Naive thymus-derived CD4-positive, alpha-beta T cell (primary cell): ENCODE measurements around the gene BBS9. TPM values are rescaled to one million over a fixed set of nuclear protein-coding genes. Genes with fewer than 3 reads are reported as not detected.

Experiments
- ATAC-seq: fragments of 150-1000 bp; cut with Tn5 transposase; 2 replicates; pipeline ENCODE4 v1.10.0; 2021; ENCODE audit warnings: mild to moderate bottlenecking, moderate library complexity
- CTCF ChIA-PET: fragments of 350-600 bp; sonication (Branson Sonifier 250); formaldehyde crosslinking; loops from one replicate; lab custom pipeline; 2021; ENCODE audit warnings: antibody characterized with exemption; lab: Charles Lee
- POLR2A ChIA-PET: fragments of 350-600 bp; sonication (Branson Sonifier 250); formaldehyde crosslinking; loops from one replicate; lab custom pipeline; 2021; ENCODE audit warnings: antibody characterized with exemption, inconsistent platforms; lab: Charles Lee
- DNase-seq, 9 donors: peaks; one replicate each; pipeline versions ENCODE4 v3.0.0 to v3.0.0-alpha.2; 2020 to 2022; ENCODE audit warnings: mixed read lengths in 1 of 9
- H3K27ac ChIP-seq: one replicate; pipeline ENCODE4 v1.7.0; 2013; ENCODE audit warnings: mild to moderate bottlenecking, low read depth, low read length, moderate library complexity
- H3K27me3 ChIP-seq, 2 donors: one replicate each; pipeline ENCODE4 v1.7.0; 2013; ENCODE audit warnings: low read length in 2 of 2, mild to moderate bottlenecking in 2 of 2, moderate library complexity in 2 of 2; ENCODE audit not compliant: control insufficient read depth in 2 of 2, insufficient read depth in 2 of 2
- H3K36me3 ChIP-seq, 3 experiments: 1 replicate in 2 of 3; 2 replicates in 1 of 3; pipeline ENCODE4 v1.7.0; 2013; ENCODE audit warnings: low read length in 3 of 3, mild to moderate bottlenecking in 3 of 3, moderate library complexity in 1 of 3; ENCODE audit not compliant: insufficient read depth in 3 of 3, control insufficient read depth in 2 of 3
- H3K4me1 ChIP-seq, 2 donors: one replicate each; pipeline ENCODE4 v1.7.0; 2013; ENCODE audit warnings: low read length in 2 of 2, mild to moderate bottlenecking in 2 of 2, moderate library complexity in 1 of 2; ENCODE audit not compliant: control insufficient read depth in 2 of 2, insufficient read depth in 2 of 2
- H3K4me3 ChIP-seq: 2 replicates; pipeline ENCODE4 v1.7.0; 2013; ENCODE audit warnings: mild to moderate bottlenecking, low read length
- H3K9me3 ChIP-seq, 3 experiments: 1 replicate in 2 of 3; 2 replicates in 1 of 3; pipeline ENCODE4 v1.7.0; 2013; ENCODE audit warnings: low read length in 3 of 3; ENCODE audit not compliant: control insufficient read depth in 2 of 3
- H3K27ac Mint-ChIP-seq, 9 donors: one replicate each; pipeline ENCODE4 v1.8.0; 2020 to 2022; ENCODE audit warnings: mixed read lengths in 9 of 9, mild to moderate bottlenecking in 8 of 9, moderate library complexity in 5 of 9, inconsistent platforms in 2 of 9
- H3K27me3 Mint-ChIP-seq, 5 donors: one replicate each; pipeline ENCODE4 v1.8.0; 2021 to 2022; ENCODE audit warnings: mixed read lengths in 5 of 5, mild to moderate bottlenecking in 1 of 5
- H3K36me3 Mint-ChIP-seq, 5 donors: one replicate each; pipeline ENCODE4 v1.8.0; 2020 to 2022; ENCODE audit warnings: mixed read lengths in 5 of 5, mild to moderate bottlenecking in 3 of 5, inconsistent platforms in 1 of 5
- H3K4me1 Mint-ChIP-seq, 7 donors: one replicate each; pipeline ENCODE4 v1.8.0; 2020 to 2022; ENCODE audit warnings: mixed read lengths in 7 of 7, mild to moderate bottlenecking in 3 of 7, inconsistent platforms in 1 of 7
- H3K4me3 Mint-ChIP-seq, 10 donors: one replicate each; pipeline ENCODE4 v1.8.0; 2020 to 2022; ENCODE audit warnings: mild to moderate bottlenecking in 10 of 10, mixed read lengths in 10 of 10, moderate library complexity in 6 of 10, inconsistent platforms in 2 of 10
- H3K9me3 Mint-ChIP-seq, 11 donors: one replicate each; pipeline ENCODE4 v1.8.0; 2020 to 2022; ENCODE audit warnings: mixed read lengths in 11 of 11, mild to moderate bottlenecking in 4 of 11, inconsistent platforms in 1 of 11, moderate library complexity in 1 of 11
- intact Hi-C, 2 donors: fragments of 100-400 bp; cut with micrococcal nuclease; formaldehyde crosslinking; loops; one replicate each; pipeline ENCODE4 v1.15.1; 2023
- polyA plus RNA-seq, 2 donors: library from polyadenylated mRNA; unstranded; fragments of 300-500 nt; fragmentation: Illumina TruSeq; gene quantifications; one replicate each; pipeline ENCODE4 v1.2.3, GENCODE V29; 2021
- total RNA-seq, 6 experiments: library from RNA in 5 of 6; stranded (reverse) in 5 of 6; gene quantifications; 1 replicate in 5 of 6; 2 replicates in 1 of 6; pipeline ENCODE4 v1.2.3 and lab custom pipeline; 2021 to 2026

Gene BBS9
- total and polyA plus RNA-seq, 7 experiments from 2014 or later: 11.1 to 31.0 (median 23.2) TPM

- H3K36me3 Mint-ChIP-seq: peaks cover 0 to 10% (median 0%) of the 10 kb centered on the region in 5 donors
- no peaks in the 10 kb centered on the region for H3K36me3 ChIP-seq
- no peaks in the 10 kb centered on the region for H3K4me1 ChIP-seq
- H3K27me3 Mint-ChIP-seq: no peaks in the 10 kb centered on the region
- ATAC-seq (no peak), DNase-seq (peak in 1 of 9 donors; percentile 3)
- intact Hi-C loops: loop anchor here (1.0 kb wide), 1 partner anchor 690 kb away; no protein-coding TSS in a partner anchor
- no peak overlapping the region for H3K4me3 Mint-ChIP-seq
- H3K9me3 ChIP-seq: no peaks in the 10 kb centered on the region
- no peak overlapping the region for H3K4me3 ChIP-seq
- no peak overlapping the region for H3K27ac ChIP-seq
- H3K27ac Mint-ChIP-seq: no peak overlapping the region
- H3K4me1 Mint-ChIP-seq: peaks cover 0 to 7% (median 0%) of the 10 kb centered on the region in 7 donors
- ChIA-PET CTCF (interaction anchor here (1.5 kb wide), 1 partner anchor 651 kb away, joined by 3 read pairs; no protein-coding TSS in a partner anchor), POLR2A (no interaction called here)
- H3K27me3 ChIP-seq: no peaks in the 10 kb centered on the region
- no peaks in the 10 kb centered on the region for H3K9me3 Mint-ChIP-seq
Measured at GRCh38 chr7:33243319-33243881, 114.0 kb downstream of the BBS9 start.

DNA sequence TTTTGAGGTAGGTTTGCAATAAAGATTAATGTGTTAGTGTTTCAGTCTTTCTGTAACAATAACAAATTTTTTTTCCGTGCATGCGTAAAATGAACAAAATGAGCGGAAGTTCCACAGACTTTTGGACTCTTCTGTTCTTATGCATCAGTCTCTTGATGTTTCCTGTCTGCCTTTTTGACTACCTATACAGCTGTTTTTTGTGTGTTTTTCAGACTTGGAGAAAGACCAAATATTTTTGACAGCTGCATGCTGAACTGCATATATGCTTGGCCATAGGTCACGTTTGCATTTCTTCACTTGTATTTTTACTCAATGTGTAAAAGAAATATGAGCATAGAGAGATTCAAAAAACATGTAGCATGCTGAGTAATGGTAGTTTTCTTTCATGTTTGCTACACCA lies 119.3 kb downstream of the BBS9 start:
- POLR2A ChIA-PET: no interaction called here
- no peak overlapping the region for H3K27ac Mint-ChIP-seq
- H3K9me3 ChIP-seq: no peaks in the 10 kb centered on the region
- no peak for DNase-seq
- H3K9me3 Mint-ChIP-seq: peaks cover 0 to 10% (median 4%) of the 10 kb centered on the region in 11 donors
- CTCF ChIA-PET: no interaction called here
- no peaks in the 10 kb centered on the region for H3K4me1 ChIP-seq
- H3K27me3 ChIP-seq: no peaks in the 10 kb centered on the region
- ATAC-seq: no peak
- no peak overlapping the region for H3K4me3 ChIP-seq
- H3K36me3 ChIP-seq: peaks cover 0 to 4% (median 0%) of the 10 kb centered on the region in 3 experiments
- H3K27ac ChIP-seq: no peak overlapping the region
- peaks cover 0 to 7% (median 0%) of the 10 kb centered on the region in 7 donors for H3K4me1 Mint-ChIP-seq
- intact Hi-C loops: no loop called here
- H3K27me3 Mint-ChIP-seq: no peaks in the 10 kb centered on the region
- no peak overlapping the region for H3K4me3 Mint-ChIP-seq
- H3K36me3 Mint-ChIP-seq: peaks cover 0 to 47% (median 37%) of the 10 kb centered on the region in 5 donors

DNA sequence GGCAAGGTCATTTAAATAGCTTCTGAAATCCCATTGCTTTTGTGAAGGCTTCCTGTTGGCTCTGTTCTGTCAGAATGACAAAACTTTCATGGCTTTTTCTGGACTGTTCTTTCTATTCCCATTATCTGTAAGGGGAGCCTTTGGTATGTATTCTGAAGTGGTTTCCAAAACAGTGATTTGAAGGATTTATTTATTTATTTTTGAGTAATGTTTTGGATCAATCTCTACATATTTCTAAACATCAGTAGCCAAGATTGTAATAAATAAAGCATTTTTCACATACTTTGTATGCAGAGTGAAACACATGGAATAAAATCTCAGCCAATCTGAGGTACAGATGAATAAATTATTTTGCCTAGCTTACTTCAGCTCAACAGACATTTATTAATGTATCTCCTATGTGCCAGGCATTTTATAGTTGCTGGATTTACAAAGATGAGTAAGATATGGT lies 121.1 kb downstream of the BBS9 start:
- no peaks in the 10 kb centered on the region for H3K27me3 Mint-ChIP-seq
- H3K27ac Mint-ChIP-seq: no peak overlapping the region
- H3K9me3 Mint-ChIP-seq: peaks cover 0 to 10% (median 4%) of the 10 kb centered on the region in 11 donors
- Histone ChIP-seq H3K27me3 (no peaks in the 10 kb centered on the region), H3K4me3 (no peak overlapping the region), H3K36me3 (peaks cover 0 to 4% (median 0%) of the 10 kb centered on the region in 3 experiments), H3K9me3 (no peaks in the 10 kb centered on the region), H3K27ac (no peak overlapping the region), H3K4me1 (no peaks in the 10 kb centered on the region)
- H3K36me3 Mint-ChIP-seq: peaks cover 0 to 47% (median 37%) of the 10 kb centered on the region in 5 donors
- ChIA-PET CTCF (no interaction called here), POLR2A (no interaction called here)
- H3K4me1 Mint-ChIP-seq: peaks cover 0 to 4% (median 0%) of the 10 kb centered on the region in 7 donors
- DNase-seq (no peak), ATAC-seq (no peak)
- no peak overlapping the region for H3K4me3 Mint-ChIP-seq
- intact Hi-C loops: no loop called here

GRCh38 chr7:33251301-33251700 lies 121.9 kb downstream of the BBS9 start:
- H3K4me3 ChIP-seq: no peak overlapping the region
- H3K27me3 Mint-ChIP-seq: no peaks in the 10 kb centered on the region
- no peak overlapping the region for H3K27ac Mint-ChIP-seq
- ATAC-seq (no peak), DNase-seq (no peak)
- H3K4me3 Mint-ChIP-seq: no peak overlapping the region
- ChIA-PET POLR2A (no interaction called here), CTCF (no interaction called here)
- peaks cover 0 to 4% (median 0%) of the 10 kb centered on the region in 7 donors for H3K4me1 Mint-ChIP-seq
- H3K9me3 ChIP-seq: no peaks in the 10 kb centered on the region
- H3K36me3 ChIP-seq: peaks cover 0 to 4% (median 0%) of the 10 kb centered on the region in 3 experiments
- no peaks in the 10 kb centered on the region for H3K27me3 ChIP-seq
- no peaks in the 10 kb centered on the region for H3K4me1 ChIP-seq
- no peak overlapping the region for H3K27ac ChIP-seq
- peaks cover 0 to 47% (median 37%) of the 10 kb centered on the region in 5 donors for H3K36me3 Mint-ChIP-seq
- peaks cover 0 to 10% (median 4%) of the 10 kb centered on the region in 11 donors for H3K9me3 Mint-ChIP-seq
- intact Hi-C loops: no loop called here

DNA sequence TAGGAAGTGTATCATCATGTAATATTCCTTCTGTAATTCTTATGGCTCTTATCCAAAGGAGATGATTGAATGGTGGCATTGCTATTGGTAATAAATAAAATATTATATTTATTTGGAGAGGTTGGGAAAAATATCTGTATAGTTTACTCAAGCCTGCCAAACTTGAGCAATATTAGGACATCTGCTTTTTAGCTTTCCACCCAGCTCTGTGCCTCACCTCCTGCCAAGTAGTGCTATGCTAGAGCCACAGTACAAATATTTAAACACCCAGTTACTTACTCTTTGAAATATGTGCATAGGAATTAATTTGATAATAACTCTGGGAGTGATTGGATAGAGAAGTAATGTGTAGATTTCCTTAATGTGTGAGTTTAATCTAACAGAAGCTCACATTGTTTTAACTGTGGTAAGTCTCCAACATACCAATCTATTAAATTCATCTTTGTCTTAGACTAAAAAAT lies 129.2 kb downstream of the BBS9 start:
- no peak for ATAC-seq
- Mint-ChIP-seq H3K9me3 (no peaks in the 10 kb centered on the region), H3K4me1 (peaks cover 0 to 4% (median 0%) of the 10 kb centered on the region in 7 donors), H3K27ac (no peak overlapping the region), H3K27me3 (no peaks in the 10 kb centered on the region), H3K4me3 (no peak overlapping the region), H3K36me3 (peaks cover 0 to 32% (median 13%) of the 10 kb centered on the region in 5 donors)
- no peaks in the 10 kb centered on the region for H3K9me3 ChIP-seq
- no peaks in the 10 kb centered on the region for H3K36me3 ChIP-seq
- CTCF ChIA-PET: no interaction called here
- intact Hi-C loops: no loop called here
- no peak overlapping the region for H3K27ac ChIP-seq
- POLR2A ChIA-PET: no interaction called here
- H3K4me1 ChIP-seq: no peaks in the 10 kb centered on the region
- H3K4me3 ChIP-seq: no peak overlapping the region
- DNase-seq: no peak
- no peaks in the 10 kb centered on the region for H3K27me3 ChIP-seq

GRCh38 chr7:33261585-33261984 lies 132.2 kb downstream of the BBS9 start:
- H3K4me3 Mint-ChIP-seq: no peak overlapping the region
- Histone ChIP-seq H3K36me3 (no peaks in the 10 kb centered on the region), H3K4me3 (no peak overlapping the region), H3K9me3 (no peaks in the 10 kb centered on the region), H3K27me3 (no peaks in the 10 kb centered on the region), H3K4me1 (no peaks in the 10 kb centered on the region), H3K27ac (no peak overlapping the region)
- ChIA-PET CTCF (no interaction called here), POLR2A (no interaction called here)
- DNase-seq (no peak), ATAC-seq (no peak)
- no peak overlapping the region for H3K27ac Mint-ChIP-seq
- peaks cover 0 to 4% (median 0%) of the 10 kb centered on the region in 7 donors for H3K4me1 Mint-ChIP-seq
- H3K36me3 Mint-ChIP-seq: peaks cover 0 to 49% (median 33%) of the 10 kb centered on the region in 5 donors
- peaks cover 0 to 6% (median 0%) of the 10 kb centered on the region in 11 donors for H3K9me3 Mint-ChIP-seq
- intact Hi-C loops: no loop called here
- no peaks in the 10 kb centered on the region for H3K27me3 Mint-ChIP-seq

DNA sequence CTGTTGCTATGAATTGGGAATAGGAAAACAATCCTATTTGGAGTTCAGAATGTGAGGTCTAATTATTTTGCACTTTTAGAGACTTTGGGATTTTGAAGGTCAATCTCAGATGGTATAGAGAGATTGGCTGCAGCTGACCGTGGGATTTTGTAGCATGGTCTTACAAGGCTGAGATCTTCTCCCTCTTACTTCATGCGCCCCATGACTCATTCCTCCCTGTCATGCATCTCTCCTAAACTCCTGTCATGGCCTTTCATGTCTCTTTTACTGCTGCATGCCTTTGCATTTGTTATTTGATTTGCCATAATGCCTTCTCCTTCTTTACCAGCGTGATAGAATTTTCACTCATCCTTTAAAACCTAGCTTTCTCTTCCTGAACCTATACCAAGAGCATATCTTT lies 133.1 kb downstream of the BBS9 start:
- DNase-seq (no peak), ATAC-seq (no peak)
- Histone ChIP-seq H3K4me3 (no peak overlapping the region), H3K27me3 (no peaks in the 10 kb centered on the region), H3K36me3 (no peaks in the 10 kb centered on the region), H3K9me3 (no peaks in the 10 kb centered on the region), H3K27ac (no peak overlapping the region), H3K4me1 (no peaks in the 10 kb centered on the region)
- no peak overlapping the region for H3K27ac Mint-ChIP-seq
- H3K36me3 Mint-ChIP-seq: peaks cover 0 to 50% (median 37%) of the 10 kb centered on the region in 5 donors
- H3K4me3 Mint-ChIP-seq: no peak overlapping the region
- H3K9me3 Mint-ChIP-seq: peaks cover 0 to 6% (median 0%) of the 10 kb centered on the region in 11 donors
- POLR2A ChIA-PET: no interaction called here
- CTCF ChIA-PET: no interaction called here
- peaks cover 0 to 4% (median 0%) of the 10 kb centered on the region in 7 donors for H3K4me1 Mint-ChIP-seq
- intact Hi-C loops: no loop called here
- H3K27me3 Mint-ChIP-seq: no peaks in the 10 kb centered on the region
